Measurements from ENCODE around the gene CNPPD1.
A peak's percentile ranks its signal among the peaks of the same experiment; 100 is the strongest.

Gene CNPPD1

GRCh38 chr2:219158025-219158424, 18.7 kb downstream of the CNPPD1 start:
- DNase-seq: no peak

- no peak for DNase-seq
These were observed 19.3 kb downstream of the CNPPD1 start for GRCh38 chr2:219157396-219157795.

- peak in 1 of 2 donors; percentile 13 for DNase-seq
These were observed 21.6 kb downstream of the CNPPD1 start for GRCh38 chr2:219155054-219155644.

GRCh38 chr2:219149667-219150066, 27.1 kb downstream of the CNPPD1 start:
- no peak for DNase-seq

GRCh38 chr2:219142329-219142728, 34.4 kb downstream of the CNPPD1 start:
- no peak for DNase-seq

- no peak for DNase-seq
These were observed 36.0 kb downstream of the CNPPD1 start for GRCh38 chr2:219140722-219141121.

- no peak for DNase-seq
These were observed 42.7 kb downstream of the CNPPD1 start for GRCh38 chr2:219133976-219134375.

- DNase-seq: no peak
These were observed 45.0 kb downstream of the CNPPD1 start for GRCh38 chr2:219131744-219132143.

- DNase-seq: no peak
These were observed 45.4 kb downstream of the CNPPD1 start for GRCh38 chr2:219131327-219131726.

- no peak for DNase-seq
These were observed 47.1 kb downstream of the CNPPD1 start for GRCh38 chr2:219129589-219129988.

- DNase-seq: no peak
These were observed 48.3 kb downstream of the CNPPD1 start for GRCh38 chr2:219128396-219128795.

GRCh38 chr2:219127037-219127635, 49.6 kb downstream of the CNPPD1 start:
- DNase-seq: no peak

- no peak for DNase-seq
These were observed 50.2 kb downstream of the CNPPD1 start for GRCh38 chr2:219126555-219126954.

GRCh38 chr2:219125886-219126270, 50.8 kb downstream of the CNPPD1 start:
- DNase-seq: no peak

GRCh38 chr2:219125225-219125885, 51.4 kb downstream of the CNPPD1 start:
- peak in 1 of 2 donors; percentile 5 for DNase-seq

GRCh38 chr2:219124381-219125110, 52.2 kb downstream of the CNPPD1 start:
- DNase-seq: no peak

- no peak for DNase-seq
These were observed 53.2 kb downstream of the CNPPD1 start for GRCh38 chr2:219123356-219124135.

GRCh38 chr2:219122202-219122980, 54.3 kb downstream of the CNPPD1 start:
- no peak for DNase-seq

Measured in stimulated activated CD4-positive, alpha-beta T cell treated with anti-CD3 and anti-CD28 coated beads, Interleukin-2, amount 100 ng/mL, for 48 hours (primary cell).